GM18867 (cell line): Measurements from ENCODE around the gene OCA2.
"Not testable (repeated sequence)": the region's sequence is repeated elsewhere in the genome, so short reads cannot be mapped to it uniquely, and the experiment has no call there.

ENCODE experiments used
- ATAC-seq: cut with Tn5 transposase; IDR thresholded peaks from one replicate; pipeline ENCODE4 v1.9.1; 2021; ENCODE audit warnings: mild to moderate bottlenecking, moderate library complexity; ENCODE audit not compliant: unreplicated experiment

The OCA2 gene

GRCh38 chr15:28026221-28026620 lies 72.9 kb downstream of the OCA2 start:
- no peak for ATAC-seq

GRCh38 chr15:28025413-28025812 lies 73.7 kb downstream of the OCA2 start:
- no peak for ATAC-seq

GRCh38 chr15:28024889-28025250 lies 74.2 kb downstream of the OCA2 start:
- ATAC-seq: no peak

- no peak for ATAC-seq
Observed at GRCh38 chr15:28023933-28024888, 74.9 kb downstream of the OCA2 start.

- no peak for ATAC-seq
Observed at GRCh38 chr15:28023422-28023821, 75.7 kb downstream of the OCA2 start.

- ATAC-seq: no peak
Observed at GRCh38 chr15:28022961-28023360, 76.2 kb downstream of the OCA2 start.

GRCh38 chr15:28022181-28022580 lies 76.9 kb downstream of the OCA2 start:
- ATAC-seq: no peak

- no peak for ATAC-seq
Observed at GRCh38 chr15:28021281-28022039, 77.7 kb downstream of the OCA2 start.

GRCh38 chr15:28020644-28021043 lies 78.5 kb downstream of the OCA2 start:
- ATAC-seq: no peak

- no peak for ATAC-seq
Observed at GRCh38 chr15:28019594-28020309, 79.4 kb downstream of the OCA2 start.

- no peak for ATAC-seq
Observed at GRCh38 chr15:28018291-28019044, 80.6 kb downstream of the OCA2 start.

- no peak for ATAC-seq
Observed at GRCh38 chr15:28017423-28017924, 81.6 kb downstream of the OCA2 start.

GRCh38 chr15:28015855-28016254 lies 83.3 kb downstream of the OCA2 start:
- no peak for ATAC-seq

GRCh38 chr15:28014623-28015200 lies 84.4 kb downstream of the OCA2 start:
- no peak for ATAC-seq

GRCh38 chr15:28013976-28014375 lies 85.1 kb downstream of the OCA2 start:
- no peak for ATAC-seq

GRCh38 chr15:28013480-28013879 lies 85.6 kb downstream of the OCA2 start:
- no peak for ATAC-seq

GRCh38 chr15:28012231-28012630 lies 86.9 kb downstream of the OCA2 start:
- ATAC-seq: no peak

- ATAC-seq: not testable (repeated sequence)
Observed at GRCh38 chr15:28008175-28008574, 90.9 kb downstream of the OCA2 start.

- ATAC-seq: no peak
Observed at GRCh38 chr15:28006116-28006905, 92.8 kb downstream of the OCA2 start.
